ENCODE results near the gene IZUMO4. TPM values are rescaled to one million over a fixed set of nuclear protein-coding genes. Genes with fewer than 3 reads are reported as not detected.

Gene IZUMO4
- total and polyA plus RNA-seq, 10 of the 15 experiments (the other 5 are each of a cell fraction or from before 2014, with no cell fraction given): 0.53 to 27.1 (median 7.5) TPM

- TF ChIP-seq, protein P1, sequence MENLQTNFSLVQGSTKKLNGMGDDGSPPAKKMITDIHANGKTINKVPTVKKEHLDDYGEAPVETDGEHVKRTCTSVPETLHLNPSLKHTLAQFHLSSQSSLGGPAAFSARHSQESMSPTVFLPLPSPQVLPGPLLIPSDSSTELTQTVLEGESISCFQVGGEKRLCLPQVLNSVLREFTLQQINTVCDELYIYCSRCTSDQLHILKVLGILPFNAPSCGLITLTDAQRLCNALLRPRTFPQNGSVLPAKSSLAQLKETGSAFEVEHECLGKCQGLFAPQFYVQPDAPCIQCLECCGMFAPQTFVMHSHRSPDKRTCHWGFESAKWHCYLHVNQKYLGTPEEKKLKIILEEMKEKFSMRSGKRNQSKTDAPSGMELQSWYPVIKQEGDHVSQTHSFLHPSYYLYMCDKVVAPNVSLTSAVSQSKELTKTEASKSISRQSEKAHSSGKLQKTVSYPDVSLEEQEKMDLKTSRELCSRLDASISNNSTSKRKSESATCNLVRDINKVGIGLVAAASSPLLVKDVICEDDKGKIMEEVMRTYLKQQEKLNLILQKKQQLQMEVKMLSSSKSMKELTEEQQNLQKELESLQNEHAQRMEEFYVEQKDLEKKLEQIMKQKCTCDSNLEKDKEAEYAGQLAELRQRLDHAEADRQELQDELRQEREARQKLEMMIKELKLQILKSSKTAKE (IDR thresholded peaks at IDR 0.05; ENCODE audit: low read depth, poor library complexity, severe bottlenecking): no peak
- TF ChIP-seq SRF (IDR thresholded peaks at IDR 0.05; ENCODE audit: low read depth in 2 of 2, low read length in 2 of 2) (no peak), SUPT20H (IDR thresholded peaks at IDR 0.05; ENCODE audit: borderline replicate concordance, control insufficient read depth, low read depth, low read length) (no peak), BCL11A (IDR thresholded peaks at IDR 0.05; ENCODE audit: low read depth, low read length) (no peak), MEF2B (IDR thresholded peaks at IDR 0.05; ENCODE audit: partially characterized antibody, poor library complexity, severe bottlenecking) (peak; percentile 76), MXI1 (IDR thresholded peaks at IDR 0.05; ENCODE audit: low read depth, low read length) (peak; percentile 83; the same call in 1 of the 2 replicates), SMAD1 (IDR thresholded peaks at IDR 0.05; ENCODE audit: low read depth, partially characterized antibody) (peak; percentile 1), STAT1 (conservative IDR thresholded peaks at IDR 0.05) (0 out of 2 replicates have a peak, but pooled peaks have one; percentile 77), ZNF622 (IDR thresholded peaks at IDR 0.05) (no peak), MYB (IDR thresholded peaks at IDR 0.05; ENCODE audit: borderline replicate concordance, low read depth, low read length) (no peak), KDM1A (IDR thresholded peaks at IDR 0.05; ENCODE audit: borderline replicate concordance) (no peak), ATF3 (IDR thresholded peaks at IDR 0.05; ENCODE audit: borderline replicate concordance, extremely low read depth, low read depth, low read length) (no peak), RELA (IDR thresholded peaks at IDR 0.05; ENCODE audit: borderline replicate concordance, partially characterized antibody) (peak; percentile 88), SMC3 (IDR thresholded peaks at IDR 0.05; ENCODE audit: borderline replicate concordance, low read length) (0 out of 2 replicates have a peak, but pooled peaks have one; percentile 3), MTA2 (IDR thresholded peaks at IDR 0.05; ENCODE audit: low read depth) (no peak), CBFB (IDR thresholded peaks at IDR 0.05; ENCODE audit: low read depth) (peak; percentile 26; the same call in 1 of the 2 replicates), ETV6 (conservative IDR thresholded peaks at IDR 0.05 in 1 of 2, IDR thresholded peaks at IDR 0.05 in 1 of 2; ENCODE audit: borderline replicate concordance in 1 of 2, low read depth in 1 of 2) (peak in 1 of 2 experiments; percentile 60; a peak in 1 of 4 replicates), SIN3A (IDR thresholded peaks at IDR 0.05; ENCODE audit: low read depth, low read length) (peak; percentile 90), FOS (IDR thresholded peaks at IDR 0.05; ENCODE audit: borderline replicate concordance, extremely low read depth, insufficient read length) (no peak)
- TF ChIP-seq, protein P2, sequence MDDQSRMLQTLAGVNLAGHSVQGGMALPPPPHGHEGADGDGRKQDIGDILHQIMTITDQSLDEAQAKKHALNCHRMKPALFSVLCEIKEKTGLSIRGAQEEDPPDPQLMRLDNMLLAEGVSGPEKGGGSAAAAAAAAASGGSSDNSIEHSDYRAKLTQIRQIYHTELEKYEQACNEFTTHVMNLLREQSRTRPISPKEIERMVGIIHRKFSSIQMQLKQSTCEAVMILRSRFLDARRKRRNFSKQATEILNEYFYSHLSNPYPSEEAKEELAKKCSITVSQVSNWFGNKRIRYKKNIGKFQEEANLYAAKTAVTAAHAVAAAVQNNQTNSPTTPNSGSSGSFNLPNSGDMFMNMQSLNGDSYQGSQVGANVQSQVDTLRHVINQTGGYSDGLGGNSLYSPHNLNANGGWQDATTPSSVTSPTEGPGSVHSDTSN (IDR thresholded peaks at IDR 0.05; ENCODE audit: insufficient replicate concordance, low read depth, low read length): peak; percentile 81
- TF ChIP-seq, protein P3, sequence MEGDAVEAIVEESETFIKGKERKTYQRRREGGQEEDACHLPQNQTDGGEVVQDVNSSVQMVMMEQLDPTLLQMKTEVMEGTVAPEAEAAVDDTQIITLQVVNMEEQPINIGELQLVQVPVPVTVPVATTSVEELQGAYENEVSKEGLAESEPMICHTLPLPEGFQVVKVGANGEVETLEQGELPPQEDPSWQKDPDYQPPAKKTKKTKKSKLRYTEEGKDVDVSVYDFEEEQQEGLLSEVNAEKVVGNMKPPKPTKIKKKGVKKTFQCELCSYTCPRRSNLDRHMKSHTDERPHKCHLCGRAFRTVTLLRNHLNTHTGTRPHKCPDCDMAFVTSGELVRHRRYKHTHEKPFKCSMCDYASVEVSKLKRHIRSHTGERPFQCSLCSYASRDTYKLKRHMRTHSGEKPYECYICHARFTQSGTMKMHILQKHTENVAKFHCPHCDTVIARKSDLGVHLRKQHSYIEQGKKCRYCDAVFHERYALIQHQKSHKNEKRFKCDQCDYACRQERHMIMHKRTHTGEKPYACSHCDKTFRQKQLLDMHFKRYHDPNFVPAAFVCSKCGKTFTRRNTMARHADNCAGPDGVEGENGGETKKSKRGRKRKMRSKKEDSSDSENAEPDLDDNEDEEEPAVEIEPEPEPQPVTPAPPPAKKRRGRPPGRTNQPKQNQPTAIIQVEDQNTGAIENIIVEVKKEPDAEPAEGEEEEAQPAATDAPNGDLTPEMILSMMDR (IDR thresholded peaks at IDR 0.05 in 2 of 3, conservative IDR thresholded peaks at IDR 0.05 in 1 of 3; ENCODE audit: control insufficient read depth in 2 of 3, extremely low read depth in 1 of 3, insufficient read depth in 1 of 3, low read depth in 3 of 3, low read length in 3 of 3): peak; percentile 21 to 44 (median 38); a peak in 4 of 6 replicates
Observed at GRCh38 chr19:2096034-2096479, 658 bp upstream of the IZUMO4 start, which contains the start of gene MOB3A (continued).

All from GM12878 (cell line).